Daoy (cell line): ENCODE data around the gene ZDHHC18. TPM values are rescaled to one million over a fixed set of nuclear protein-coding genes. Genes with fewer than 3 reads are reported as not detected.

ENCODE experiments used
- DNase-seq: peaks from one replicate; pipeline ENCODE4 v3.0.0-alpha.2; 2015; ENCODE audit warnings: low read depth
- total RNA-seq: library from RNA; depleted of rRNA; stranded (reverse); fragments of >200 nt; shearing (Covaris generic); gene quantifications from 2 replicates; pipeline ENCODE4 v1.2.3, GENCODE V29; 2014; rRNA removed

ZDHHC18 gene
- total RNA-seq, 1 experiment from 2014 or later = 10.7 TPM

- DNase-seq = no peak
These were observed 74.5 kb downstream of the ZDHHC18 start for GRCh38 chr1:26900815-26901511.

Other genes with a start within 250 kb of the ZDHHC18 start
- 12.4 and 12.6 TPM in 2 replicates for gene ARID1A, start 130.7 kb upstream of the ZDHHC18 start, total RNA-seq
- 7.9 and 9.0 TPM in 2 replicates for gene PIGV, start 38.7 kb upstream of the ZDHHC18 start, total RNA-seq
- gene SFN, start 36.5 kb downstream of the ZDHHC18 start, total RNA-seq = 0.80 and 1.8 TPM in 2 replicates
- 13.3 and 16.7 TPM in 2 replicates for gene GPN2, start 63.6 kb downstream of the ZDHHC18 start, total RNA-seq
- gene GPATCH3, start 73.8 kb downstream of the ZDHHC18 start, total RNA-seq = 9.2 and 9.9 TPM in 2 replicates
- gene NR0B2, start 87.3 kb downstream of the ZDHHC18 start, total RNA-seq = not detected in 2 replicates
- gene NUDC, start 95.1 kb downstream of the ZDHHC18 start, total RNA-seq = 121 and 134 TPM in 2 replicates
- gene KDF1, start 133.8 kb downstream of the ZDHHC18 start, total RNA-seq = 0.11 TPM in 1 of 2 replicates, not detected in the other
- 3.3 and 4.4 TPM in 2 replicates for gene TRNP1, start 167.0 kb downstream of the ZDHHC18 start, total RNA-seq
- gene TENT5B, start 186.2 kb downstream of the ZDHHC18 start, total RNA-seq = 2.0 and 3.2 TPM in 2 replicates